ENCODE measurements around the gene PRM3.

PRM3 gene, protein sequence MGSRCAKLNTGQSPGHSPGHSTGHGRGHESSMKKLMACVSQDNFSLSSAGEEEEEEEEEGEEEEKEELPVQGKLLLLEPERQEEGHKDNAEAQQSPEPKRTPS

DNA sequence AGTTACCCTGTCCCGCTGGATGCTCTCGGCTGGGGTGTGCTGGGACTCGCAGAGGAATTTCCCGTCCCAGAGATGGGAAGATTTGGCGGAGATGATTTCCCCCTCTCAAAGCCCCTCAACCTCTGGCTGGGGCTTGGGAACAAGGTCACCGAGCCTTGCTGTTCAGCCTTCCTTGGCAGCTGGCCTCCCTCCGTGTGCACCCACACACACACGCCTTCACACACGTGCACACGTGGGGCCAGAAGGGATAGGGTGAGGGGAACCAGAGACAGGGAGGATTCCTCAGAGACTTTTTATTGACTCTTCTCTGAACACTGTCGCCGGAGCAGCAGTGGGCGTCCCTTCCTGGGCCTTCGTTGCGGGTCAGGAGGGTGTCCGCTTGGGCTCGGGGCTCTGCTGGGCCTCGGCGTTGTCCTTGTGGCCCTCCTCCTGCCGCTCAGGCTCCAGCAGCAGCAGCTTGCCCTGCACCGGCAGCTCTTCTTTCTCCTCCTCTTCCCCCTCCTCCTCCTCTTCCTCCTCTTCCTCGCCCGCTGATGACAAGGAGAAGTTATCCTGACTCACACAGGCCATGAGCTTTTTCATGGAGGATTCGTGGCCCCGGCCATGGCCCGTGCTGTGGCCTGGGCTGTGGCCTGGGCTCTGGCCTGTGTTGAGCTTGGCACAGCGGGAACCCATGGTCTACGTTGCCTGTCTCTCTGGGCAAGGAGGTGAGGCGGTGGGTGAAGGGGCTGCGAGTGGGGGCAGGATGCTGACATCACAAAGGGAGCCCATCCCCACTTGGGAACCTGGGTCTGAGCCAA is at the start of gene PRM3:
PRM3 (minus strand) TSS at position 709 of the 800 bp plus-strand sequence; CDS start at position 675, 34 bp downstream.
- DNase-seq: no peak

DNA sequence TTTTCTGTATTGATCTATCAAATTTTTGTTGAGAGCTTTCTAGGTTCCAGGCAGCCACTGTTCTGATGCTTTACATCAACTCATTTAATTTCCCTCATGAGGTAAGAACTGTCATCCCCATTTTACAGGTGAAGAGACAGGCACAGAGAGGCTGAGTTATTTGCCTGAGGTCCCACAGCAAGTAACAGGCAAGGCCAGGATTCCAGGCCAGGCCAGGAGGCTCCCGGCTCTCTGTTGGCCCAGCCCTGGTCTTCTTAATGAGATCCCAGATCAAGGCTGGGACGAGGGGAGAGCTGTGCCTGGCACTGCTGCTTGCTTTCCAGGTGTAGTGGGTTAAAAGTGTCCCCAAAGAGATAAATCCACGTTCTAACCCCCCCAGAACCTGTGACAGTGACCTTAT is 49.4 kb upstream of the PRM3 start:
- no peak for DNase-seq

DNA sequence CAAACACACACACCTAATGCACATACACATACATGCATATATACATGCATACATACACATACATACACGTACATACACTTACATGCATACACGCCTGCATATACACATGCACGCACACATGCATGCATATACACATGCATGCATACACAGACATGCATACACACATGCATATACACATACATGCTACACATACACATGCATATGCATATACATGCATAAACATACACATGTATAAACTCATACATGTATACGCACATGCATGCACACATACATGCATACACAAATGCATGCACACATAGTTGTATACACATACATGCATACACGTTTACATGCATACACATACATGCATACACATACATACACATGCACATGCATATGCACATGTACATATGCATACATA is 48.2 kb upstream of the PRM3 start:
- DNase-seq: no peak

DNA sequence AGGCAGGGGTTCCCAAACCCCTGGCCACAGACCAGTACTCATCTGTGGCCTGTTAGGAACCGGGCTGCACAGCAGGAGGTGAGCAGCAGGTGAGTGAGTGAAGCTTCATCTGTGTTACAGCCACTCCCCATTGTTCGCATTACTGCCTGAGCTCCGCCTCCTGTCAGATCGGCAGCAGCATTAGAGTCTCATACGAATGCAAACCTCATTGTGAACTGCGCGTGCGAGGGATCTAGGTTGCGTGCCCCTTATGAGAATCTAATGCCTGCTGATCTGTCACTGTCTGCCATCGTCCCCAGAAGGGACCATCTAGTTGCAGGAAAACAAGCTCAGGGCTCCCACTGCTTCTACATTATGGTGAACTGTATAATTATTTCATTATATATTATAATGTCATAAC is 46.7 kb upstream of the PRM3 start:
- no peak for DNase-seq

DNA sequence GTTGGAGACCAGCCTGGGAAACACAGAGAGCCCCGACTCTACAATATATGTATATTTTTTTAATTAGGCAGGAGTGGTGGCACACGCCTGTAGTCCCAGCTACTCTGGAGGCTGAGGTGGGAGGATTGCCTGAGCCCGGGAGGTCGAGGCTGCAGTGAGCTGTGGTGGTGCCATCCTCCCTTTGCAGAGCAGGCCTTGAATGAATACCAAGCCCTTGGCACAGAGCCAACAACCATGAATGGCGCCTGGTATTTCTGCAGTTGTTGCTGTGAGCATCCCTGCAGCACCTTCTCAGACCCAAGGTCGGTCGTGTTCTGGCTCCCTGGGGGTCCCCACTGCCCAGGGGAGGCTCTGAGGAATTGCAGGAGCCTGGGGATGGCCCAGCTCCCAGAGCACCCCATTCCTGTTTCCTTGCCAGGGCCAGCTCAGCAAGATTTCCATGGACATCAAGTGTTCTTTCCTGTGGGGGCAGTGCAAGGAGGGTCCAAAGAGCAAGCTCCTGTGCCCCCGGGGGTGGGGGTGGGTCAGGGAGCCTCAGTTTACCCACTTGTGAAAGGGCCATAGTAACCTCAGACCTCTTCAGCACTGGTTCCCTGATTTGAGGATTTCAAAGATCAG is 46.2 kb upstream of the PRM3 start:
- no peak for DNase-seq

DNA sequence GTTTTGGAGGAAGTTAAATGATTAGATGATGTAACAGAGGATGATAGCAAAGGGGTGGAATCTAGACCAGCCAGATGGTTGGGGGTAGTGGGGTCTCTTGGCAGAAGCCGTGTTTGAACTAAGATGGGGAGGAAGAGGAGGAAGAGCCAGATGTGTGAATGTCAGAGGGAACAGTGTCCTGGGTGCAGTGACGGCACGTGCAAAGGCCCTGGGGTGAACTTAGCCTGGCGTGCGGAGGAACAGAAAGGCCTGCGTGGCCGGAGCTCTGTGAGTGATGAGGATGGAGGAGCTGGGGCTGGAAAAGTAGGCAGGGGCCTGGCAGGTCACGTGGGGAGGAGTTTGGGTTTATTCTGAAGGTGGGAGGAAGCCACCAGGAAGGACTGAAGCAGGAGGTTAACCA is 45.4 kb upstream of the PRM3 start:
- no peak for DNase-seq

DNA sequence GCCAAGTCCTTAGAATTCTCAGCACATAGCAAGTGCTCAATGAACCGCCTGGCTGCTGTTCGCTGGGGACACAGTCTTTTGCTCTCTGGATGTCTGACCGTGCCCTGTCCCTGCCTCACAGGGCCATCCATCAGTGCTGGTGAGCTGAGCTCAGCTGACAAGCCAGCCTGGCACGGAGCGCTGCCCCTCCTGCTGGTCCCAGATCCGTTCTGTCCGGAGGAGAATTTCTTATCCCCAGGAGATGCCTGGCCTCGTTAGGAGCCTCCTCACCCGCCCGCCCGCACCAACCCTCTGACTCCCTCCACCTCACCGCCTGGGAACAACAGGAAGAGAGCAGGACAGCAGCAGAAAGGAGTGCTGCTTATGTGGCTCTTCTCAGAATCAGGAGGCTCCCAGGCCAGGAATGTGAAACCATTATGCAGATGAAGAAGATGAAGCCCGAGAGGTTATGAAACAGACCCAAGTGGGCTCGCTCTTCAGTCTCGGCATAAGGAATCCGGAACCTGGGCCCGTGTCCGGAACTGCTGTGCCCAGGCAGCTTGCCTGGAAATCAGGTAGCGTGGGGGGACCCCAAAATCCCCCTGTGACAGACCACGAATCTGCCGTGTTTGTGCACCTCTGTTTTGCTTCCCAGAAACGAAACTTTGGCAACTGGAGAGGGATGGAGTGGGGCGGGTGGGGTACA is 43.0 kb upstream of the PRM3 start:
- DNase-seq: no peak

DNA sequence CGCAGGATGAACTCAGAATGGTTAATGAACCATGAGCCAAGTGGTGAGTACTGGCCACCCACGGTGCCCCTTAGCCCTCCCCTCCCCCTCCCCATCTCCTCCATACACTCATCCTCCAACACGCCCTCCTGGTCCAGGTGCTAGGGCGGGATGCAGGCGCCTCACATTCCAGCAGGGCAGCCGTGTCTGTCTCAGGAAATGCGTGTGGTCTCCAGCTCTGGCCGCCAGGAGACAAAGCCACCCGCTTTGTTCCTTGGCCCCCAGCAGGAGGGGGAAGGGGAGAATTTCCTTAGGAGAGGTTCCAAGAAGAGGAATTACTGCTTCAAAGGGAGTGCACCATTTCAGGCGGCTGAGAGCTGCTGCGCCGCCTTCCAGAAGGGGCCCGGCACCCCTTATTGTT is 42.1 kb upstream of the PRM3 start:
- DNase-seq: no peak

DNA sequence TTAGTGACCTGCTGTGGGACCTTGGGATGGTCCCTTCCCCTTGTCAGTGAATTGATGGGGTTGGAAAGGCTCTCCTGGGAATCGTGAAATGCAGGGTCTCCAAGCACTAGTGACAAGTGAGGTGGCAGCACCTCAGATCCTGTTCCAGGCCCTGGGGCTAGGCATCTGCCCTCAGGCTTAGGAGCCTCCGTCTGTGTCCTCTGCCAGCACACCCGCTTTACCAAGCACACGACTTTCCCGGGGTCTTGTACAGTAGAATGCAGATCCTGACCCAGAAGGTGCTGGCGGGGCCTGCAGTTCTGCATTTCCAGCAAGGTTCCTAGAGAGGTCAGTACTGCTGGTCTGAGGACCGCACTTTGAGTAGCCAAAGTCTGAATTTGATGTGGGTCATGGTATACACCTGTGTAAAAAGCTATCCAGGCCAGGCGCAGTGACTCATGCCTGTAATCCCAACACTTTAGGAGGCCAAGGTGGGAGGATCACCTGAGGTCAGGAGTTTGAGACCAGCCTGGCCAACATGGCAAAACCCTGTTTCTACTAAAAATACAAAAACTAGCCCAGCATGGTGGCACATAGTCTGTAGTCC is 41.0 kb upstream of the PRM3 start:
- DNase-seq: no peak

DNA sequence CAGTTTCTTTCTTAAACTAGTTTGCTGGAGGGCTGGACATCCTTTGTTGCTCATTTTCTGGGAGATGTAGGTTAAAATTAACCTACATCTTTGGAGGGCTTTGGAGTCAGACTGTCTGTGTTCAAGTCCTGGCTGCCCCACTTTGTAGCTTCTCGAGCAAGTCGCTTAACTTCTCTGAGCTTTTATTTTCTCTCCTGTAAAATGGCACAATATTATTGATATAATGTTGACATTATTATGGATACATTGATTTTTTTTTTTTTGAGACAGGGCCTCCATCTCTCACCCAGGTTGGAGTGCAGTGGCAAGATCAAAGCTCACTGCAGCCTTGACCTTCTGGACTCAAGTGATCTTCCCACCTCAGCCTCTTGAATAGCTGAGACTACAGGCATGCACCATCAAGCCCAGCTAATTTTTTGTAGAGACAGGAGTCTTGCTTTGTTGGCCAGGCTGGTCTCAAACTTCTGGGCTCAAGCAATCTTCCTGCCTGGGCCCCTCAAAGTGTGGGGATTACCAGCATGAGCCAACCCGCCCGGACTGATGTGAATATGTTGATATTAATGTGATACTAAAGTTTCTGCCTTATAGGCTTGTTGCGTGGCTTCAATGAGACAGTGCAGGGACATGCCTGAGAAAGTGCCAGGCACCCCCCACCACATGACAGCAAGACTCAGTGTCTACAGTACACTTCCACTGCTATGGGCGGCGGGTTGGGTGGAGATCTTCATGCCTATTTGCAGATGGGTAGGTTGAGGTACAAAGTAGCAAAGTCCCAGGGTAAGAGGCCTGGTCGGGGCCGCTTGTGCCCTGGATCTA is 40.3 kb upstream of the PRM3 start:
- DNase-seq: no peak

DNA sequence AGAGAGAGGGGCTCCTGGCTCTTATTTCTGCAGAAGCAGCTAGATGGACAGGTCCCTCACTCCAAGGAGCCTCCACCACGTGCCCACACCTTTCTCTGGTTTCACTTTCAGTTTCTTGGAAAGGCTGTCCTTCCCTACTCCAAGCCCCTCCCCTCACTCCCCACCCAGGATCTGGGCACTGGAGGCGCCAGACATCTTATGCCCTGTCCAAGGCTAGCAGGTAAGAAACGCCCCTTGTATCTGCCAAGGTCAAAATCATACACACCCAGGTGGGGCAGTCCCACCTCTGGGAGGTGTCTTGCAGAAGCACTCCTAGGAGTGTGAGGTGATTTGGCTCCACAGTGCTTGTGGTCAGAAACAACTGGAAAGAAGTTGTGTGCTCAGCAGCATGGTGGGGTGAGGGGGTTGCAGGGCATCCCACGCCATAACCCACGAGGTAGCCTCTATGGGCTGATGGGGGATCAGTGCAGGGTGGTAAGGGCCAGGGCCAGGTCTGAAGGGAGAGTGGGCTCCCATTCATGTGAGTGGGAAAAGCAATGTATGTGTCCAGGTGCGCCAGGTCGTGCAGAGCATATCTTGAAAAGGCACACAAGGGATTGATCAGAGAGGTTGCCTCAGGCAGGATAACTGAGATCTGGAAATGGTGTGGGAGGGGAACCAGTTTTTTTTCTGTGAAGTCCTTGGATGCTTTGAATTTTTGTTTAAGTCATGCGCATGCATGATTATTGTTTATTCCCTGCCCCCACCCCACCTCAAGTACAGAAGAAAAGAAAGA is 39.5 kb upstream of the PRM3 start:
- DNase-seq: peak; percentile 44

DNA sequence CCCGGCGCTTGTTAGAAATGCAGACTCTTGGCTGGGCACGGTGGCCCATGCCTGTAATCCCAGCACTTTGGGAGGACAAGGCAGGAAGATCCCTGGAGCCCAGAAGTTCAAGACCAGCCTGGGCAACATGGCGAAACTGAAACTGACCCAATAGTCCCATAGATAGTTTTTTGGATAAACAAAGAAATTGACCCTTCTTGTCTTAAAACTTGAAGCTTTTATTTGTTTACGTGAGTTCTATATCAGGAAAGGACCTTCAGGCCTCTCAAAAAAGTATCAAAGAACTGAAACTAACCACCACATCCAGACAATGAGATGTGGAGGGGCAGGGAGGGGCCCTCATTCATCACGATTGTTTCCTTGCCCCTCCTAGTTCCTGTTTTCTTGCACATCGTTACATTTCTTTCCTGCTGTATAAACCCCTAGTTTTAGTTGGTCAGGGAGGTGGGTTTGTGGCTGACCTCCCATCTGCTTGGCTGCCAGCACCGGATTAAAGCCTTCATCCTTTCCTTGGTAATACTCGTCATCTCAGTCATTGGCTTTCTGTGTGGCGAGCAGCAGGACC is 37.6 kb upstream of the PRM3 start:
- DNase-seq: no peak

DNA sequence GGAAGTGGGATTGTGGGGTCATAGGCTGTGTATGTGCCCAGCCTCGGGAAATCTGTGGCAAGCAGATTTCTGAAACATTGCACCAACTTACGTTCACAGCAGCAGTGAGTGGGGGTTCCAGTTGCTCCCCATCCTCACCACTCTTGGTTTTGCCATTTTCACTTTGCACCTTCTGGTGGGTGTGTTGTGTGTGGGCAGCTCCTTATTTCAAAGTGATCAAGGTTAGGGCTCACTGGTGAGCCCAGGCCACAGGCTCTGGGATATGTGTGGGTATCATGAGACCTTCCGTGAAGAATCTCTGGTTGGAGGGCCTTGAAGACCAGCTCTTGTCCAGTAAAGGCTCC is 37.2 kb upstream of the PRM3 start:
- no peak for DNase-seq

DNA sequence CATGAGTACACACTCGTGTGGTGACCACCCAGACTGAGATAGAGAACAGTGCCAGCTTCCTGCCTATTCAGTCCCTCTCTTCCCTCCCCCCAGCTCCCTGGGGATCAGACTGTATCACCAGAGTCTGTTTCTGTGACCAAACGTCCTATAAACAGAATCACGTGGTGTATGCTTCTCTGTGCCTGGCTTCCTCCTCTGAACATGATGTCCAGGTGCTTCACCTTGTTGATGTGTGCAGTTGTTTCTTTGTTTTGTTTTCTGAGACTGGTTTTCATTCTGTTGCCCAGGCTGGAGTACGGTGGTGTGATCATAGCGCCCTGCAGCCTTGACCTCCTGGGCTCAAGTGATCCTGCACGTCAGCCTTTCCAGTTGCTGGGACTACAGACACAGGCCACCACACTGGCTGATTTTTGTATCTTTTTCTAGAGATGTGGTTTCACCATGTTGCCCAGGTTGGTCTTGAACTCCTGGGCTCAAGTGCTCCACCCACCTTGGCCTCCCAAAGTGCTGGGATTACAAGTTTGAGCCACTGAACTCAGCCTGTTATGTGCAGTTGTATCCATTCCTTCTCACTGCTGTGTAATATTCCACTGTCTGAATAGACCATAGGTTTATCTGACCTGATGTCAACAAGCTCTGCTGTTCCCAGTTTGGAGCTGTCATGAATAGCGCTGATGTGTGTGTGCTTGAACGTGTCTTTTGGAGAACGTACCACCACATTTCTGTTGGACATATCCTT is 36.6 kb upstream of the PRM3 start:
- no peak for DNase-seq

DNA sequence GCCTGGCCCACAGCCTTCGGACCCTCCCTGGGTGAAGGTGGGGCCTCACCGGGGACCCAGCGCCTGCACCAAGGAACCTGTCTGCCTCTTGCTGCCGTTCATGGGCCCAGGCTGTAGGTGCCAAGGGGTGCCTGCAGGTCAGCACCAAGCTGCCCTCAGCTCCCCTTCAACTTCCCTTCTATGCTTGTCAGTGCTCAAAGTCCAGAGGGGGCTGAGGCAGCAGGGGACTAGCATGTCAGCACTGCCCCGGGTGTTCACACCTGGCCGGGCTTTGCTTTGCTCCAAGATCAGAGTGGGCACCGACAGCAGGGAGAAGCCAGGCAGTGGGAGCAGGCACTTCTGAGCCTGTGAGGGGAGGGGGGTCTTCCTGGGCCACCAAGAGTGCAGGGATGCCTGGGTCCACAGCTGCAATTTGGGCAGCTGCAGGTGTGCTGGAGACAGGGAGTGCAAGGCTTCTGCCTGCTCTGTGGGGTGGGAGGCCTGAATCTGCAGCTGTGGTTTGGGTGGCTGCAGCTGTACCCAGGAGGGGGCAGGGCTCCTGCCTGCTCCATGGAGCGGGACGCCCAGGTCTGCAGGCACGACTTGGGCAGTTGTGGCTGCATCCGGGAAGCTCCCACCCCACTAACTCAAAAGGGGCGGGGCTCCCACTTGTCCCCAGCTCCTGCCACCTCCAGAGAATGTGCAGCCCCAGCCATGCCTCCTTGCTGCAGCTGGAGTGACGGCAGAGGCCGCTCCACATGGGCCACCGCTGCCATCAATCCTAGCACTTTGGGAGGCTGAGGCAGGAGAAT is 35.3 kb upstream of the PRM3 start:
- DNase-seq: no peak

DNA sequence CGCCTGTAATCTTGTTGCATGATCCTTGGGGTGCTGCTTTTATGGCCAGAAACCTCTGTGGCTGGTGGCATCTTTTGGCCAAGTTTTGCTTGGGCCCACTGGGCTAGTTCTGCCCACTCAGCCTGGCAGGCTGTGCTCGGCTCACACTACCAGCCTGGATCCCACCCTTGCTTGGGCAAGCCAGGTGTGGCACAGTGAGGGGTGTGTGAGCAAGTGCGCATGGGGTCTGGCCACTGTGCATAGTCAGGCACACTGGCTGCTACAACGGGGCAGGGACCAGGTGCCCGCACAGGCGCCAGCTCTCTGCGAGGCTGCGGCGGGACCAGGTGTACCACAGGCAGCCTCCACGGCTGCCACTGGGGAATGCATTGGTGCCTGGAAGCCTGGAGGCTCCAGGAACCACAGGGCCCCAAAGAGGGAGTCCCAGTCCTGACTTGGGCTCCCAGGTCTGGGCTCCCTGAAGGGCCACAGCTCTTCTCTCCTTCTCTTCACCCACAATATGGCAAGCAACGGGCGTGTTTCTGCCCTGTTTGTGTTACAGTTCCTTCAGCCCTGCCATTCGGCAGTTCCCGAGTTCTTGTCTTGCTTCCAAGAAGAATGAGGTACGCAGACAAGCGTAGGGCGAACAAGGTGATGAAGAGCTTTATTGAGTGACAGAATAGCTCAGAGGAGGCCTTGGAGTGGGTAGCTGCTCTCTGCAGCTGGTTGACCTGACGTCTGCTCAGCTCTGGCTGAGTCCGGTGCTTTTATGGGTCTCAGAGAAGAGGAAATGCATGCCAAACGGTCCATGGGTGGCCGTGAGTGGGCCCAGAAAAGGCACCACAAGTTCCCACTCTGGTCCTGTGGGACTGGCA is 34.4 kb upstream of the PRM3 start:
- DNase-seq: no peak

DNA sequence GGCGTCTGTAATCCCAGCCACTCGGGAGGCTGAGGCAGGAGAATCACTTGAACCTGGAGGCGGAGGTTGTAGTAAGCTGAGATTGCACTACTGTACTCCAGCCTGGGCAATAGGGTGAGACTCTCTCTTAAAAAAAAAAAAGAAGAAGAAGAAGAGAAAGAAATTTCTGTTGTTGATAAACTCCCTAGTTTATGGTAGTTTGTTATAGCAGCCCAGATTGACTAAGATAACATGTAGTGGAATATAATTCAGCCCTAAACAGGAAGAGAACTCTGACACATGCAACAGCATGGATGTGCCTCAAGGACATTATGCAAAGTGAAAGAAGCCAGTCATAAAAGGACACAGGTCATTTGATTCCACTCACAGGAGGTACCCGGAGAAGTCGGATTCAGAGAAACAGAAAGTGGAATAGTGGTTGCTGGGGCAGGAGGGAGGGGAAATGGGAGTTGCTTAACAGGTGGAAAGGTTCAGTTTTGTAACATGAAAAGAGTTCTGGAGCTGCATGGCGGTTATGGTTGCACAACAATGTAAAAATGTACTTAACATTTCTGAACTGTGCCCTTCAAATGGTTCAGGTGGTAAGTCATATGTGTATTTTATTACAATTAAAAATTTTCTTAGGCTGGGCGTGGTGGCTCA is 33.7 kb upstream of the PRM3 start:
- DNase-seq: no peak

DNA sequence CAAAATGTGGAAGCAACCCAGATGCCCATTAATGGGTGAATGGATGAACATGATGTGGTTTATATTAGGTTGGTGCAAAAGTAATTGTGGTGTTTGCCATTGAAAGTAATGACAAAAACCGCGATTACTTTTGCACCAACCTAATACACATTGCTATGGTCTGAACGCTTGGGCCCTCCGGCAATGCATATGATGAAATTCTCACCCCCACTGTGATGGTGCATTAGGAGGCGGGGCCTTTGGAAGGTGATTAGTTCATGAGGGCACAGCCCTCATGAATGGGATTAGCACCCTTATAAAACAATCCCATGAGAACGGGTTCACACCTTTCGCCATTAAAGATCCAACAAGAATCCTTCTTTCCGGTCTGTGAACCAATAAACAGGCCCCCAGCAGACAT is 33.0 kb upstream of the PRM3 start:
- DNase-seq: no peak
